CD4-positive, alpha-beta T cell treated with Interleukin-6 for 4 hours (primary cell): ENCODE results near the gene NRF1.
"Not testable (repeated sequence)": the region's sequence is repeated elsewhere in the genome, so short reads cannot be mapped to it uniquely, and the experiment has no call there.

Experiments used
- DNase-seq: peaks from one replicate; pipeline ENCODE4 v3.0.0-alpha.2; 2020; ENCODE audit warnings: mixed read lengths

NRF1 gene

GRCh38 chr7:129649128-129649690 lies 37.7 kb downstream of the NRF1 start:
- no peak for DNase-seq

- no peak for DNase-seq
These were observed 38.7 kb downstream of the NRF1 start for GRCh38 chr7:129650056-129650758.

GRCh38 chr7:129652914-129653313 lies 41.4 kb downstream of the NRF1 start:
- no peak for DNase-seq

- DNase-seq, result no peak
These were observed 44.3 kb downstream of the NRF1 start for GRCh38 chr7:129655811-129656210.

GRCh38 chr7:129657363-129657762 lies 45.8 kb downstream of the NRF1 start:
- DNase-seq, result no peak

GRCh38 chr7:129659907-129660306 lies 48.4 kb downstream of the NRF1 start:
- DNase-seq, result not testable (repeated sequence)

- no peak for DNase-seq
These were observed 50.2 kb downstream of the NRF1 start for GRCh38 chr7:129661645-129662182.

GRCh38 chr7:129663240-129663639 lies 51.7 kb downstream of the NRF1 start:
- DNase-seq, result not testable (repeated sequence)

- DNase-seq, result no peak
These were observed 52.8 kb downstream of the NRF1 start for GRCh38 chr7:129664029-129665012.

GRCh38 chr7:129665013-129665401 lies 53.5 kb downstream of the NRF1 start:
- DNase-seq, result no peak

GRCh38 chr7:129667116-129667515 lies 55.6 kb downstream of the NRF1 start:
- DNase-seq, result no peak

- no peak for DNase-seq
These were observed 56.0 kb downstream of the NRF1 start for GRCh38 chr7:129667551-129667950.

- DNase-seq, result no peak
These were observed 58.4 kb downstream of the NRF1 start for GRCh38 chr7:129669901-129670300.

- no peak for DNase-seq
These were observed 59.1 kb downstream of the NRF1 start for GRCh38 chr7:129670656-129671055.

- DNase-seq, result no peak
These were observed 59.7 kb downstream of the NRF1 start for GRCh38 chr7:129671266-129671665.

- DNase-seq, result not testable (repeated sequence)
These were observed 63.0 kb downstream of the NRF1 start for GRCh38 chr7:129674475-129674874.

GRCh38 chr7:129675521-129675920 lies 64.0 kb downstream of the NRF1 start:
- no peak for DNase-seq

GRCh38 chr7:129676017-129676897 lies 64.7 kb downstream of the NRF1 start:
- no peak for DNase-seq

GRCh38 chr7:129677796-129678195 lies 66.3 kb downstream of the NRF1 start:
- no peak for DNase-seq

- DNase-seq, result no peak
These were observed 67.1 kb downstream of the NRF1 start for GRCh38 chr7:129678606-129679005.

GRCh38 chr7:129680400-129680799 lies 68.9 kb downstream of the NRF1 start:
- DNase-seq, result no peak

GRCh38 chr7:129684777-129685176 lies 73.3 kb downstream of the NRF1 start:
- DNase-seq, result no peak
